NCI-H2227 treated with DMSO at 0.1 percent for 48 hours (cell line): ENCODE results near the gene PTAFR.

Experiments used
- DNase-seq: peaks from one replicate; lab custom pipeline; 2025; lab: John Stamatoyannopoulos, UW

The PTAFR gene

GRCh38 chr1:28178690-28179485, 2.4 kb upstream of the PTAFR start:
- DNase-seq: no peak

DNA sequence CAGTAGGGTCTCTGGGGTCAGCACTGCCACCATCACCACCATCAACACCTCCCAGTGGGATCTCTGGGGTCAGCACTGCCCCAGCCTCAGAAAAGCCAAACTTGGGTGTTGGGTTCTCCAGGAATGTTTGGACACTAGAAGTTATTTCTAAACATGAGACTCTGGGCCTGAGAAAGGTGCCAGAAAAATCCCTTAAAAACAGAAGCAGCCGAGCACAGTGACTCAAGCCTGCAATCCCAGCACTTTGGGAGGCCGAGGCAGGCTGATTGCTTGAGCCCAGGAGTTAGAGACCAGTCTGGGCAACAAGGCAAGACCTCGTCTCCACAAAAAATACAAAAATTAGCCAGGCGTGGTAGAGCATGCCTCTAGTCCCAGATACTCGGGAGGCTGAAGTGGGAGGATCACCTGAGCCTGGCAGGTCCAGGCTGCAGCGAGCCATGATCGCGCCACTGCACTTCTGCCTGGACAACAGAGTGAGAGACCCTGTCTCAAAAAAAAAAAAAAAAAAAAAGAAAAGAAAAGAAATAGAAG, 470 bp downstream of the PTAFR start:
- DNase-seq: no peak

DNA sequence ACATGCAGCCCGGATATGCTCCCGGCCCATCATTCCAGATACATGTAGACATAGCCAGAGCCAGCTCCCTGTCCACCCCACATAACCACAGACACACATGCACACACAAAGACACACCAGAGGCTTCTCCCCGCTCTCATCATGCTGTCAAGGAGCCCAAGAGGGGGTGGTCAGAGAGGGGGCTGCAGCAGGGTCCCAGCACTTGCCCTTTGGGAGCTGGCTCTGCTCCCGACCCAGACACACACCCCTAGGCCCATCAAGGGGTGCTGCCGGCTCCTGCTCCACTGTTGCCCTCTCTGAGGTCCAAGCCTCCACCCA, 2.6 kb downstream of the PTAFR start:
- no peak for DNase-seq

DNA sequence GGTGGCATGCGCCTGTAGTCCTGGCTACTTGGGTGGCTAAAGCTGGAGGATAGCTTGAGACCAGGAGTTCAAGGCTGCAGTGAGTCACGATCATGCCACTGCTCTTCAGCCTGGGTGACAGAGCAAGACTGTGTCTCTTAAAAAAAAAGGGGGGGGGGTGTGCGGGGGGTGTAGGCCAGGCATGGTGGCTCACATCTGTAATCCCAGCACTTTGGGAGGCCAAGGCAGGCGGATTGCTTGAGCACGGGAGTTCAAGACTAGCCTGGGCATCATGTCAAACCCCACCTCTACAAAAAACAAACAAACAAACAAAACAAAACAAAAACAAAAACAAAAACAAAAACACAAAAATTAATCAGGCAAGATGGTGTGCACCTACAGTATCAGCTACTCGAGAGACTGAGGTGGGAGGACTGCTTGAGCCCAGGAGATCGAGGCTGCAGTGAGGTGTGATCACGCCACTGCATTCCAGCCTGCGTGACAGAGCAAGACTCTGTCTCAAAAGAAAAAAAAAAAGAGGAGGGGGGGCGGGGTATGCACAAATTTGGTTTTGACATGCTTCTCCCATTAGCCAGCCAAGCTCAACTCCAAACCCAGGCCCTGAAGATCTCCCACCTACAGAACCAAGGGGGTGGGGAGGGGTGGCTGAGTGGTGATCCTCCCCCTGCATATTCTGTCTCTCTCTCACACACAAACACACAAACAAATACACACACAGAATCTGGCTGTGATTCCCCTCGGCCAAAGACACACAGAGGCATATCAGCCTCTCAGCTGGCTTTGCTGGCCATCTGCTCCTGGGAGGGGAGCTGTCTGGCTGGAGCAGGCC, 3.1 kb downstream of the PTAFR start:
- DNase-seq: no peak

GRCh38 chr1:28172713-28173150, 3.8 kb downstream of the PTAFR start:
- no peak for DNase-seq

GRCh38 chr1:28171246-28171645, 5.2 kb downstream of the PTAFR start:
- no peak for DNase-seq

DNA sequence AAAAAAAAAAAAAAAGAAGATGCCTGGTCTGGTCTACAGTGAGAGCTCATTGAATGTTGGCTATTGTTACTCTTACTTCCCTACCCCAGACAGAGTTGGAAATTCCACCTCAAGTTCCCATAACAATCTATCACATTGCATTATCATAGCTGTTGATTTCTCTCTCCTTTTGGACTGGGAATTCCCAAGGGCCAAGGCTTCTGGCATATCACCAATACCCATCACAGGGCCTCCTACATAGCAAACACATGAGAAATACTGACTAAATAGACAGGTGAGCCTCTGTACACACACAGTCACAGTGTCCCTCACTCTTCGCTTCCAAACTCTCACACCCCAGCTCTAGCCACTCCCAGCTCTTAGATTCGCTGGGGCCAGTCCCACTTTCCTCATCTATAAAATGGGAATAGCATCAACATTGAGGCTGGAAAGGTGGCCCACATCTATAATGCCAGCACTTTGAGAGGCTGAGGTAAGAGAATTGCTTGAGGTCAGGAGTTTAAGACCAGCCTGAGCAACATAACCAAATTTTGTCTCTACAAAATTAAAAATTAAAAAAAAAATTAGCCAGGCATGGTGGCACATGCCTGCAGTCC, 6.4 kb downstream of the PTAFR start:
- no peak for DNase-seq

GRCh38 chr1:28163496-28164161, 12.9 kb downstream of the PTAFR start:
- DNase-seq: no peak

GRCh38 chr1:28162151-28162550, 14.3 kb downstream of the PTAFR start:
- DNase-seq: no peak

DNA sequence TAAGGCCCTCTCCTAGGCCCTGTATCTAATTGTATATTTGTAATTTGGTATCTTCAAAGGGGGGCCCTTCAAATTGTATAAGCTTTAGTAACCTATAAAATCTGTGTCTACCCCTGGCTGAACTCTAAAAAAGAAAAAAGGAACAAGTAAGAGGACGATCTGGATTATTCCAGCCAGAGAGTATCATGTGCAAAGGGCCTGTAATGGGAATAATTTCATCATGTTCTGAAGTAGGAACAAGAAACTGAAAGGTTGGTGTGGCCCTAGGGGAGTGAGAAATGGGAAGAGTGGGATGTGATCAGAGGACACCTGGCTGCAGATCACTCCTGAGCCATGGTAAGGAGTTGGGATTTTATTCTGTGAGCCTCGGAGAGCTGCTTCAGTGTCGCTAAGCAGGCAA, 14.7 kb downstream of the PTAFR start:
- no peak for DNase-seq

DNA sequence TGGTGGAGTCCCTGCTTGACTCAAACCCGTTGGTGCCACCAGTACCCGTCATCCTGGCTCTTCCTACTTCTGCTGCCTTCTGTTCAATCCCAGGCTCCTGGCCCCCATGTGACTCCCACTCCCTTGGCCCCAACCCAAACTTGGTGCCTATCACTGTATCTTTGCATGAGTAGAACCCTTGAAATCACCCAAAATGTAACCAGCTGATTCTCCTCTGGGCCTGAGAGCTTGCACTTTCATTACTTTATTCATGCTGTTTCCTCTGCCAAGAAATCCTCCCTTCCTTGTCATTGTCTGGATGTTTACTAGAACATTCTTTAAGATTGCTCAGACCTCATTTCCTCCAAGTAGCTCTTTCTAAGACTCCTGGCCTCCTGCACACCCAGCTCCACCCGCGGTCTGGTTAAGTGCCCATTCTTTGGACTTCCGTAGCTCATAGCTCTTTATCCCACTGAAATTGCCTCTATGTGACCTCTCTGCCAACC, 15.7 kb downstream of the PTAFR start:
- DNase-seq: no peak

DNA sequence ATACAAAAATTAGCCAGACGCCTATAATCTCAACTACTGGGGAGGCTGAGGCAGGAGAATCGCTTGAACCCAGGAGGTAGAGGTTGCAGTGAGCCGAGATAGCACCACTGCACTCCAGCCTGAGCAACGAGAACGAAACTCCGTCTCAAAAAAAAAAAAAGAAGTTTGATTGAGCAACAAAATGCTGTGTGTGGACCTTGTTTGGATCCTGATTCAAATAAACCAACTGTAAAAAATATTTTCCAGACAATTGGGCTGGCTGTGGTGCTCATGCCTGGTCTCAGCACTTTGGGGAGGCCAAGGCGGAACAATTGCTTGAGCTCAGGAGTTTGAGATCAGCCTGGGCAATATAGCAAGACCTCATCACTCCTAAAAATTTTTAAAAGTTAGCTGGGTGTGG, 16.8 kb downstream of the PTAFR start:
- DNase-seq: no peak

DNA sequence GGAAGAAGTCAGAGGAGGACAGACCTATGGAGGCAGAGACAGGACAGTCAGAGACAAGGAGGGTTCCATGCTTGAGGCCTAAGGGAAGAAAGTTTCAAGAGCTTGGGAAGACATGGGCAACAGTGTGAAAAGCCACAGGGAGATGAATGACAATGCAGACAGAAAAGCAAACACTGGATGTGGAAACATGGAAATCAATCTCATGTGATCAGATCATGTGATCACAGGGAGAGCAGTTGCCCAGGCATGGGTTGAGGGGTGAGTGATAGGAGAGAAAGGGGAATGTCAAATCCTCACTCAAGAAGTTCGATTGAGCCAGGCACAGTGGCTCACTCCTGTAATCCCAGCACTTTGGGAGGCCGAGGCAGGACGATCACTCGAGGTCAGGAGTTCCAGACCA, 17.2 kb downstream of the PTAFR start:
- no peak for DNase-seq

GRCh38 chr1:28157894-28158293, 18.6 kb downstream of the PTAFR start:
- DNase-seq: no peak

- no peak for DNase-seq
These were observed 19.7 kb downstream of the PTAFR start for GRCh38 chr1:28156821-28157220.

DNA sequence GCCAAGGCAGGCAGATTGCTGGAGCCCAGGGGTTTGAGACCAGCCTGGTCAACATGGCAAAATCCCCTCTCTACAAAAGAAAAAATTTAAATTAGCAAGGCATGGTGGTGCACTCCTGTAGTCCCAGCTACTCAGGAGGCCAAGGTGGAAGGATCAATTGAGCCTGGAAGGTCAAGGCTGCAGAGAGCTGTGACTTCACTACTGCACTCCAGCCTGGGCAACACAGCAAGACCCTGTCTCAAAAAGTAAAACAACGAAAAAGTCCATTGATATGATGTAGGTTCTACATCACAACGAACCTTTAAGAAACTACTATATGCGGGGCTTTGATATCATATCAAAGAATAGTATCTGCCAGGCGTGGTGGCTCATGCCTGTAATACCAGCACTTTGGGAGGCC, 20.9 kb downstream of the PTAFR start:
- no peak for DNase-seq

DNA sequence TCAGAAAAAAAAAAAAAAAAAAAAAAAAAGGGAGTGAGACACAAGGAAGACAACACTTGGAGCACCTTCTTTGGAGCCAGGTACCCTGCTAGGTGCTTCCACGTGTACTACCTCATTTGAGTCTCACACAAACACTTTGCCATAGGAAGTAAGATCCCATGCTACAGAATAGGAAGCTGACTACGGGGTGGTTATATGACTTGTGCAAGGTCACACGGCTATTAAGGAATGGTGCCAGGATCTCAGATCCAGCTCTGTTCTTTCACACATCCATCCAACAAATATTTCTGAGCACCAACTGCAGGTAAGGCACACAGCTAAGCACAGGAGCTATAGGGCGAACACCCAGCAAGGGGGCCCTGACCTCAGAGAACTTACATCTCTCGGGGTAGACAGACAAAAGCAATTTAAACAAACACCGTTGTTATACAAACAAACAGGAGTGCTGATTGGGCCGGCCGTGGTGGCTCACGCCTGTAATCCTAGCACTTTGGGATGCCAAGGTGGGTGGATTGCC, 22.4 kb downstream of the PTAFR start:
- DNase-seq: no peak

DNA sequence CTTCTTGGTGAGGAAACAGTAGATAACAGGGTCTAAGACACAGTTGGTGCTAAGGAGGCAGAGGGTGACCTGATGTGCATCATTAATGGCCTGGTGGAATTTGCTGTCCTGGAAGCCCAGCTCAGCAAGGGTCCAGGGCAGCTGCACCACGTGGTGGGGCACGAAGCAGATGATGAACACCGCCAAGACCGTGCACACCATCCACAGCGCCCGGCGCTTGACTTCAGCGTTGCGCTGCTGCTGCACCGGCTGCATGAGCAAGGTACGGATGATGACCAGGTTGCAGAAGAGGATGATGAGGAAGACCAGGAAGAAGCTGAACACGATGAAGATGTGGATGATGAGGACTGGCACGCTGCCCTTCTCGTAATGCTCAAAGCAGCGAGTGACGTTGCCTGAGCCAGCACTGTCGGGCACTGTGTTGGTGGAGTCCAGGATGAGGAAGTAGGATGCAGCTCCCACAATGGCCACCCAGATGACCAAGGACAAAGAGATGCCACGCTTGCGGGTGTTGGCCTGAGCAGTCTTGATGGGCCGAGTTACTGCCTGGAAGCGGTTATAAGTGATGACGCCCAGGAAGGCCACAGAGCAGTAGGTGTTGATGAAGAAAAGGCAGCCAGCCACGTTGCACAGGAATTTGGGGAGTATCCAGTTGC, 26.2 kb downstream of the PTAFR start:
- no peak for DNase-seq

- DNase-seq: no peak
These were observed 27.7 kb downstream of the PTAFR start for GRCh38 chr1:28148880-28149195.

DNA sequence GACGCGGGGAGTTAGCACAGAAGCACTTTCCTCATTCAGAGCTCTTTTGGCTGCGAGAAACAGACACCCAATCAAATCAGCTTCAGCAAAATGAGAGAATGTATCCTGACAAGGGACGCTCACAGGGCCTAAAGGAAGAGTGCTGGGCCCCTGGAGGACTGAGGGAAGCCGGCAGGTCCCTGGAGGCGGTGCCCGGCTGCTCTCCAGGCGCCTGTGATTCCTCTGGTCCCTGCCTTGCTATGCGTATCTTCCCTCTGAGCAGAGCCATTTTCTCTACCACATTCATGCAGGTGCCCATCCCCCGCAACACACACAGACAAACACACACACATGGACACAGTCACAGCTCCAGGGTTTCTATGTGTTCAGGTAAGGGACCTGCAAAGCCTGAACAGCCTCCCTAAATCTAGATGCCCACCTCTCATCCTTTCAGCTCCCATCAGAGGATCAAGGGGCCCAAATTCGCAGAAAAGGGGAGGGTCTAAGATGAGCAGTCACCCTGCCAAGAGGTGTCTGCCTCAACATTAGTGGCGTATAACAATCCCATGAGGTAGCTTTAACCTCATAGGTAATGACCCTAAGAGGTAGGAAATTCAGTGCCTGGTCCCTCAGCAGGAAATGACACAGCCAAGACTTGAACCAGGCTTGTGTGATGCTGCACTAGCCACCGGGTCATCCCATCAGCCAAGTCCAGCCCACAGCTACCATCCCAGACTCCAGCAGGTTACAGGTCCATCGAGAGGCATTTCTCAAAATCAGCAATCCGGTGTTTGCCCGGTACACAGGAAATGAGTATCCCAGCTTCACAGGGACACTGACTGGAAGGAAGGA, 29.0 kb downstream of the PTAFR start:
- DNase-seq: no peak

- no peak for DNase-seq
These were observed 30.8 kb downstream of the PTAFR start for GRCh38 chr1:28145728-28146127.
